Stimulated activated naive CD8-positive, alpha-beta T cell treated with anti-CD3 and anti-CD28 coated beads, Interleukin-15, amount 100 ng/mL, for 72 hours (primary cell): Measurements from ENCODE around the gene RFFL.
"Not testable (repeated sequence)": the region's sequence is repeated elsewhere in the genome, so short reads cannot be mapped to it uniquely, and the experiment has no call there.

ENCODE experiments used
- ATAC-seq: fragments of 150-1000 bp; cut with Tn5 transposase; 2 replicates; pipeline ENCODE4 v1.10.0; 2021; ENCODE audit warnings: mild to moderate bottlenecking, moderate library complexity
- DNase-seq, 2 donors: peaks; one replicate each; pipeline ENCODE4 v3.0.0; 2021 to 2022
- H3K27ac Mint-ChIP-seq, 2 donors: one replicate each; pipeline ENCODE4 v1.8.0; 2022; ENCODE audit warnings: mild to moderate bottlenecking in 2 of 2, mixed read lengths in 2 of 2, moderate library complexity in 2 of 2
- H3K27me3 Mint-ChIP-seq: one replicate; pipeline ENCODE4 v1.8.0; 2022; ENCODE audit warnings: mixed read lengths
- H3K4me1 Mint-ChIP-seq: one replicate; pipeline ENCODE4 v1.8.0; 2022; ENCODE audit warnings: mild to moderate bottlenecking, mixed read lengths
- H3K4me3 Mint-ChIP-seq, 2 donors: one replicate each; pipeline ENCODE4 v1.8.0; 2022; ENCODE audit warnings: mild to moderate bottlenecking in 2 of 2, mixed read lengths in 2 of 2, moderate library complexity in 1 of 2
- H3K9me3 Mint-ChIP-seq, 2 donors: one replicate each; pipeline ENCODE4 v1.8.0; 2022; ENCODE audit warnings: mixed read lengths in 2 of 2

Gene RFFL, protein sequence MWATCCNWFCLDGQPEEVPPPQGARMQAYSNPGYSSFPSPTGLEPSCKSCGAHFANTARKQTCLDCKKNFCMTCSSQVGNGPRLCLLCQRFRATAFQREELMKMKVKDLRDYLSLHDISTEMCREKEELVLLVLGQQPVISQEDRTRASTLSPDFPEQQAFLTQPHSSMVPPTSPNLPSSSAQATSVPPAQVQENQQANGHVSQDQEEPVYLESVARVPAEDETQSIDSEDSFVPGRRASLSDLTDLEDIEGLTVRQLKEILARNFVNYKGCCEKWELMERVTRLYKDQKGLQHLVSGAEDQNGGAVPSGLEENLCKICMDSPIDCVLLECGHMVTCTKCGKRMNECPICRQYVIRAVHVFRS

DNA sequence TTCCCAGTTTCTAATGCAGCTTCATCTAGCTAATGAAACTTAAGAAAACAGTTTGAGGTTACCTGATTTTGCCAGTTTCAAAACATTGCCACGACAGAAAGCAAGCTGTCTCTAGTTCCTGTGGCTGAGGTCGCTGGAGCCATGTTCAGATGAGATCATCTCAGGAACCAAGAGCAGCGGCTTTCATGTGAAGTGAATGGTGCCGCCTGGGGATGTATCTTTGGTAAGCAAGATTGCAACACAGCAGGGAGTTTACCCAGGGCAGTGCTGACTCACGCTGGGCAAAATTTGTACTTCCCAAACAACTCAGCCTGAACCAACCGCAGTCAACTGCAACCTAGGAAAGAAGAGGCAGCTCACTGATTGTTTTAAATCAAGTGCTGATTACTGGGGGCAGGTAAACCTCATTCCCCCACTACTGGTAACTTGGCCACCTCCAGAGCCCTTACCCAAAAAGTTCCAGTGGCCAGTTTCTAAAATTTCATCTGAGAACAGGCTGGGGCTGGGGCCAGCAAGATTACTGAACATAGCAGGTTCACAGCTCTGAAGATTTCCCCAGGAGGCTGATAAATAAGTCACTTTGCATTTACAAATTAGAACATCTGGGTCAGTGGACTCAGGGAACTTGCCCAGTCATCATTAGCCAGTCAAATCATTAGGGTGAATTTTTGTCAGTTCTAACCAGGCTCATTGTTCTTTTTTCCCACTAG, at the start of gene RFFL:
Gene RFFL (minus strand): TSS at position 194 of the 710 bp plus-strand sequence. CDS start 37,154 bp downstream, outside the sequence.
- peaks cover 69% of the 10 kb centered on the region for H3K4me1 Mint-ChIP-seq
- ATAC-seq: peak; percentile 99

DNA sequence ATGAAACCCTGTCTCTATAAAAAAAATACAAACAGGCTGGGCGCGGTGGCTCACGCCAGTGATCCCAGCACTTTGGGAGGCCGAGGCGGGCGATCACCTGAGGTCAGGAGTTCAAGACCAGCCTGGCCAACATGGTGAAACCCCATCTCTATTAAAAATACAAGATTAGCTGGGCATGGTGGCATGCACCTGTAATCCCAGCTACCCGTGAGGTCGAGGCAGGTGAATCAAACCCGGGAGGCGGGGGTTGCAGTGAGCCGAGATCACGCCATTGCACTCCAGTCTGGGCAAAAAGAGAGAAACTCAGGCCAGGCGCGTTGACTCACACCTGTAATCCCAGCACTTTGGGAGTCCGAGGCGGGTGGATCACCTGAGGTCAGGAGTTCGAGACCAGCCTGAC, 47.3 kb upstream of the RFFL start:
- H3K9me3 Mint-ChIP-seq, H3K27ac Mint-ChIP-seq, H3K4me3 Mint-ChIP-seq, DNase-seq, ATAC-seq, H3K27me3 Mint-ChIP-seq: not testable (repeated sequence)
- H3K4me1 Mint-ChIP-seq: peaks cover 11% of the 10 kb centered on the region

More for the DNA sequence above, at the start of gene RFFL:
- Mint-ChIP-seq H3K4me3 (peak within 1 kb of the TSS; percentile 56 to 63), H3K27me3 (no peaks in the 10 kb centered on the region), H3K9me3 (no peaks in the 10 kb centered on the region), H3K27ac (peak within 1 kb of the TSS; percentile 77 to 94)
- peak; percentile 83 to 94 for DNase-seq

DNA sequence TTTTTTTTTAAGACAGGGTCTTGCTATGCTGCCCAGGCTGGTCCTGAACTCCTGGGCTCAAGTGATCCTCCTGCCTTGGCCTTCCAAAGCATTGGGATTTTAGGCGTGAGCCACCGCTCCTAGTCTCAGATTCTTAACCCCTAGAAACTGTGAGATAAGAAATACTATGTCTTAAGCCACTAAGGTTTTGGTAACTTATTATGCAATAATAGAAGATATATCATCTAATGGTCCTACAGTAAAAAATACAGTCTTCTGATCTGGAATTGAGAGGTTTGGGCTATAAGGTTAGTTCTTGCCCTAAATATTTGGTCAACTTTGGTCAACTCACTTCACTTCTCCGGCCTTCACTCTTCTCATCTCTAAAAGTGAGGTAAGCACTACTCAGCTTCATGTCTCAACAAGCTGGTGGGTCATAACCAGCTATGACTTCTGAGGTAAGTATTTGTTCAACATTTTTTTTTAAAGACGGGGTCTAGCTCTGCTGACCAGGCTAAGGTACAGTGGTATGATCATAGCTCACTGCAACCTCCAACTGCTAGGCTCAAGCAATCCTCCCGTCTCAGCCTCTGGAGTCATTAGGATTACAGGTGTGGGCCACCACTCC, 41.4 kb upstream of the RFFL start:
- H3K9me3 Mint-ChIP-seq: no peaks in the 10 kb centered on the region
- H3K27me3 Mint-ChIP-seq: no peaks in the 10 kb centered on the region
- no peak overlapping the region for H3K4me3 Mint-ChIP-seq
- H3K27ac Mint-ChIP-seq: no peak overlapping the region
- H3K4me1 Mint-ChIP-seq: peaks cover 12% of the 10 kb centered on the region
- ATAC-seq: no peak
- no peak for DNase-seq

DNA sequence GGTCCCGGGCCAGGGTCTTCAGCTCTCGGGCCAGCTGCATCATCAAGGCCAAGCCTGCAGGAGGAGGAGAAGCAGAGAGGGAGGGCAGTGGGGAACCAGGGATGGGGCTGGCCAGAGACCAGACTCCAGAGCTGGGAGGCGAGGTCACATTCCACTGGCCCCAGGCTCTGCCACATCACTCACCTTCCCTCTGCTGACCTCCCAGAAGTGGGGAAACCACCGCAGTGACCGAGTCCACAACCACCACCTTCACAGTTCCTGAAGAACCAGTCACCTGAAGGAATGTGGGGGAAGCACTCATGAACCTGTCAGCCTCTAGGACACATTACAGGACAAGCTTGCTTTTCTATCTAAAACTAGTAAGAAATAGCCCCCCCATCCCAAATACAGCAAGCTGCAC, 39.8 kb upstream of the RFFL start:
- Mint-ChIP-seq H3K27ac (peak overlapping the region in 1 of 2 donors; percentile 59), H3K4me3 (no peak overlapping the region), H3K9me3 (no peaks in the 10 kb centered on the region), H3K4me1 (peaks cover 12% of the 10 kb centered on the region), H3K27me3 (no peaks in the 10 kb centered on the region)
- ATAC-seq (no peak), DNase-seq (no peak)

DNA sequence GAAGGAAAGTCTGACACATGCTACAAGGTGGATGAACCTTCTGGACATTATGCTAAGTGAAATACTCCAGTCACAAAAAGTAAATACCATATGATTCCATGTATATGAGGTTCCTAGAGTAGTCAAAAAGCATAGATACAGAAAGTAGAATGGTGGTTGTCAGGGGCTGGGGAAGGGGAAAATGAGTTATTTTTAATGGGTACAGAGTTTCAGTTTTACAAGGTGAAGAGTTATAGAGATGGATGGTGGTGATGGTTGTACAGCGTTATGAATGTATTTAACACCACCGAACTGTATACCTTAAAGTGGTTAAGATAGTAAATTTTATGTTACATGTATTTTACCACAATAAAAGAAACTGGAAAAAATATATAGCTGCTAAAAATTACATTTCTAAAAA, 38.2 kb upstream of the RFFL start:
- DNase-seq: no peak
- H3K27ac Mint-ChIP-seq: no peak overlapping the region
- ATAC-seq: peak; percentile 67
- no peaks in the 10 kb centered on the region for H3K9me3 Mint-ChIP-seq
- H3K27me3 Mint-ChIP-seq: no peaks in the 10 kb centered on the region
- H3K4me3 Mint-ChIP-seq: no peak overlapping the region
- H3K4me1 Mint-ChIP-seq: peaks cover 18% of the 10 kb centered on the region

DNA sequence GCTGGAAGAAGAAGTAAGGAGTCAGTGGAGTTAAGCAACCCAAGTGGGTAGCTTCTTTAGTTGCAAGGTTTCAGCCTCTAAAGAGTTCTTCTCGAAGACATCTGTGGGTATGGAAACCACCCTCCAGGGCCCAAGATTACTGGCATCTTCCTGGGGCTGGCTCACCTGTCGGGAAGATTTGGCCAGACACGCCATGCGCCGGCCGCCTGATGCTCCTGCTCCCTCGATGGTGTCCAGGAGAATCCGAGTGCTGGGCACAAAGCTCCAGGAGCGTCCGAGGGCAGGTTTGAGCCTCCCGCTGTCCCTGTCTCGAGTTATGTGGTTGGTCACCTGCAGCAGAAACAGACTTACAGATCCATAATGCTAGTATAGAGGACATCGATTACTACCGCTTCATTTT, 37.5 kb upstream of the RFFL start:
- ATAC-seq: no peak
- Mint-ChIP-seq H3K4me3 (no peak overlapping the region), H3K9me3 (no peaks in the 10 kb centered on the region), H3K4me1 (peaks cover 18% of the 10 kb centered on the region), H3K27me3 (no peaks in the 10 kb centered on the region), H3K27ac (peak overlapping the region in 1 of 2 donors; percentile 8)
- no peak for DNase-seq

DNA sequence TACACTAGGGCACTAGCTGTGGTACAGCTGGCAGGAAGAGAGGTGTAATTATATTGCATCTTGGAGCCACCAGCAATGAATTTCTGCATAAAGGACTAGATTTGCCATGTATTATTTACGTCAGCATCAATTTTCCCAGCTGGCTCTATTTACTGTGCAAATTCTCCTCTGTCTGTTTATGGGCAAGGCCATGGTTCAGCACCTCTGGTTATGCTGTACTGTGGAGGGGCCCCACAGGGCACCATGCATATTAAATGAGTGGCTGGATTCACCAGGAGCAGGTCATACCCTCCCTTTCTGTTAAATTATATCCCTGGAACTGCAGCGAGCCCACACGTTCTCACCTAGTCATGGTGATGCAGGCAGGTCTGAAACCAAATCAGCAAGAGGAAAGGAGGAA, 36.4 kb upstream of the RFFL start:
- ATAC-seq (no peak), DNase-seq (no peak)
- Mint-ChIP-seq H3K4me1 (peaks cover 18% of the 10 kb centered on the region), H3K4me3 (no peak overlapping the region), H3K27me3 (no peaks in the 10 kb centered on the region), H3K9me3 (no peaks in the 10 kb centered on the region), H3K27ac (no peak overlapping the region)

DNA sequence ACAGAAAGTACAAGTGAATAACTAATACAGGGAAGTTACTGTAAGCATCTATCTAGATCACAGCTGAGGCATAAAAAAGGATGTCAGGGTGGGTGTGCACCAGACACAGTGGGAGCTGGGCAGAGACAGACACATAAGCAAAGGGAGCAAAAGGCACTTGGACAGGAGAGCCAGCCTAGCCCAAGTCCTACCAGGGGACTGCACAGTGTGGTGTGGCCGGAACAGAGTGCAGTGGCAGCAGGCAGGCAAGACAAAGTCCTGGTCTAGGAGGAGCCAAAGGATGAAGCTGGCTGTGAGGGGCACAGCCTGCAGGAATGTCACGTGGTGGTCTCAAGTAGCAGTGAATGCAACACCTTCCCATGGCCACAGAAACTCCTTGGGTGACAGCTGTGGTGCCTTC, 34.3 kb upstream of the RFFL start:
- ATAC-seq (no peak), DNase-seq (no peak)
- Mint-ChIP-seq H3K9me3 (no peaks in the 10 kb centered on the region), H3K4me1 (peaks cover 18% of the 10 kb centered on the region), H3K27ac (no peak overlapping the region), H3K27me3 (no peaks in the 10 kb centered on the region), H3K4me3 (no peak overlapping the region)

DNA sequence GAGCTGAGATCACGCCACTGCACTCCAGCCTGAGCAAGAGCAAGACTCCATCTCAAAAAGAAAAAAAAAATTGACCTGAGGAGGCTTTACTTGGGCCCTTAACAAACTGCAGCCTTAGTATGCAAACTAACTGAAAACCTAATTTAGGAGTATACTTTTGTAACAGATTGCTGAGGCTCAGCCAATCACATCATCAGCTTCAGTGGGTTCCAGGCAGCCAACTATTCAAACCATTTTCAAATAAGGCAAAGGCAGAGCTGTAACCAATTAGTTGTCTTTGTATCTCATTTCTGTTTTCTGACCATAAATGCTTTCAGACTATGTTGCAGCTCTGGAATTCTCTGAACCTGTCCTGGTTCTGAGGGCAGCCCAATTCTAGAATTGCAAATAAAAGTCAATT, 32.2 kb upstream of the RFFL start:
- Mint-ChIP-seq H3K9me3 (no peaks in the 10 kb centered on the region), H3K27me3 (no peaks in the 10 kb centered on the region), H3K4me1 (peaks cover 13% of the 10 kb centered on the region), H3K27ac (no peak overlapping the region), H3K4me3 (no peak overlapping the region)
- DNase-seq (no peak), ATAC-seq (no peak)

DNA sequence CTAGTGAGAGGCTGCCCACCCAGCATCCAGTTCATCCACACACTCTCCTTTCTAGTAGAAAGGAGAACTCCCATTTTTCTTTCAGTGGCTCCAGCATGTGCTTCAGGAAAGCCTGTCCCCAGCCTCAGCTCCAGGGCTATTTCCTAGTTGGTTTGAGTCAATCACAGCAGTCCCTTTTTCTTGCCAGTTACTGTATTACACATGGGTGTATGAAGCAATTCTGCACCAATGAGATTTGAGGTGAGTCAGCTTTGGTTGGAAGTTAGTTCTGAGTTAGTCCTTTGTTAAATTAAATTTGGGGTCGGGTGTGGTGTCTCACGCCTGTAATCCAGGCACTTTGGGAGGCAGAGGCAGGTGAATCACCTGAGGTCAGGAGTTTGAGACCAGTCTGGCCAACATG, 31.4 kb upstream of the RFFL start:
- DNase-seq: no peak
- H3K9me3 Mint-ChIP-seq: no peaks in the 10 kb centered on the region
- no peak overlapping the region for H3K27ac Mint-ChIP-seq
- H3K4me3 Mint-ChIP-seq: no peak overlapping the region
- no peak for ATAC-seq
- H3K27me3 Mint-ChIP-seq: no peaks in the 10 kb centered on the region
- peaks cover 21% of the 10 kb centered on the region for H3K4me1 Mint-ChIP-seq

DNA sequence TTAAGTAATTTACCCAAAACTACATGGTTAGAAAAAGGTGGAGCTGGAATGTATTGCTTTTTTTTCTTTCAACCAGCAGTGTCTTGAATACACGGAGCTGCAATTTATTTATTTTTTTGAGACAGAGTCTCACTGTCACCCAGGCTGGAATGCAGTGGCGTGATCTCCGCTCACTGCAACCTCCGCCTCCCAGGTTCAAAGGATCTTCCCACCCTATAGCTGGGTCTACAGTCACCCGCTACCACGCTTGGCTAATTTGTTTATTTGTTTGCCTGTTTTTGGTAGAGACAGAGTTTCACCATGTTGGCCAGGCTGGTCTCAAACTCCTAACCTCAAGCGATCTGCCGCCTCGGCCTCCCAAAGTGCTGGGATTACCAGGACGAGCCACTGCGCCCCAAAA, 27.2 kb upstream of the RFFL start:
- not testable (repeated sequence) for H3K27ac Mint-ChIP-seq, H3K9me3 Mint-ChIP-seq, ATAC-seq, DNase-seq, H3K27me3 Mint-ChIP-seq
- H3K4me1 Mint-ChIP-seq: peaks cover 51% of the 10 kb centered on the region
- peak overlapping the region; percentile 26 to 42 for H3K4me3 Mint-ChIP-seq

DNA sequence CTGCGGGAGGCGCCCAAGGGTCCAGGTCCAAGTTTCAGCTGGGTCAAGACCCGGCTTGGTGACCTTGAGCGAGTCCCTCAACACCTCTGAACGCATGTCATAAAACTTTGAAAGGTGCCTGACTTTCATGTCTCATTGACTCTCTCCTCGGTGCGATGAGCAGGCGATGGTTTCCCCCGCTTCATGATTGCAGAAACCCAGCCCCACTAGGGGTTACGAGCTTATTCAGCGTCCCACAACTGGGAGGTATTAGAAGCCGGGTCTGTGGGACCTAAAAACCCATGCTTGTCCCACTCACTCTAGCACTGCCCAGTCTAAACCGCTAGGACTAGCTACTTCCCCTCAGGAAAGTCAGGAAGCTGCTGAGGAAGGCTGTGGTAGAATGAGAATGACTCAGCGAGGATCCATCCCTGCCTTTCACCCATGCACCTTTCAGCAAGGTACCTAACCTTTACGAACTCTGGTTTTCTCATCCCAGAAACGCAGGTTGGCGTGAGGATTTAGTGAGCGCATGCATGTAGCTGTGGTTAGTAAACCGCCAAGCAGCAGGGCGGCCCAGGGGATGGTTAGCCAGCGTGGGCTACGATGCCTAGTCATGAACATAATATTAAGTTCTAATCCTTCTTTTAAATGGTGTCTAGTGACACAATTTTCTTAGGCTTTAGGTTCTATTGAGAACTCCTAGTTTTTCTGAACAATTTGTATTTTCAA, 26.2 kb upstream of the RFFL start:
- DNase-seq: peak in 1 of 2 donors; percentile 44
- Mint-ChIP-seq H3K27me3 (no peaks in the 10 kb centered on the region), H3K4me1 (peaks cover 60% of the 10 kb centered on the region), H3K4me3 (peak overlapping the region; percentile 87 to 88), H3K9me3 (no peaks in the 10 kb centered on the region), H3K27ac (peak overlapping the region; percentile 92 to 94)
- ATAC-seq: peak; percentile 45

DNA sequence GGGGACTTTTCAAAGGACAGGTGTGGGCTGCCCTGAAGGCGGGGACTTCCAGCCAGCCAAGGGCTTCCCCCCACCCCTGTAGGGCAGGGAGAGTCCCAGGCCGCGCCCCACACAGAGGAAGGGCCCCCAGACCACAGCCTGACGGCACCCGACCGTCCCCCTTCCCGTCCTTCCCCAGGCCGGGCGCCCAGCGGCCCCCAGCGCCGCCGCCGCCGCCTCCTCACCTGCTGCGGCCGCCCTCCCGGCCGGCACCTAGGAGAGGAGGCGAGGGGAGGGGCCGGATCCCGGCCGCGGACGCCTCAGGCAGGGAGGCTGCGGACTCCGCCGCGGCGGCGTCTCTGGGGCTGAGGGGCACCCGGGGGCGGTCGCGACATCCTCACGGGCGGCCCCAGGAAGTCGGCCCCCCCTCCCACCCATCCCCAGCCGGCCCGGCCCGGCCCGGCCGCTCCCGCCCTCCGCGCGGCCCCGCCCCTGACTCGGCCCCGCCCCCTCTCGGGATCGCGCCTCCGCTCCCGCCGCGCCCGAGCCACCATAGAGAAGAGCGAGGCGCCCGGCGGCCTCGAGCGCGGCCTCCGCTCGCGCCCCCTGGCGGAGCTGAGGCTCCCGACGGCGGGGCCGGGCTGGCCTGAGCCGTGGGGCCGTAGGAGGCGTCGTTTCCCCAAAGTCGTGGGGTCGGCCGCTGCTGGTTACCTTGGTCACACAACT, 25.5 kb upstream of the RFFL start:
- DNase-seq (peak; percentile 94), ATAC-seq (peak; percentile 89)
- H3K4me1 Mint-ChIP-seq: peaks cover 67% of the 10 kb centered on the region
- H3K27ac Mint-ChIP-seq: peak overlapping the region; percentile 94 to 98
- no peaks in the 10 kb centered on the region for H3K9me3 Mint-ChIP-seq
- peak overlapping the region; percentile 95 to 96 for H3K4me3 Mint-ChIP-seq
- H3K27me3 Mint-ChIP-seq: no peaks in the 10 kb centered on the region

DNA sequence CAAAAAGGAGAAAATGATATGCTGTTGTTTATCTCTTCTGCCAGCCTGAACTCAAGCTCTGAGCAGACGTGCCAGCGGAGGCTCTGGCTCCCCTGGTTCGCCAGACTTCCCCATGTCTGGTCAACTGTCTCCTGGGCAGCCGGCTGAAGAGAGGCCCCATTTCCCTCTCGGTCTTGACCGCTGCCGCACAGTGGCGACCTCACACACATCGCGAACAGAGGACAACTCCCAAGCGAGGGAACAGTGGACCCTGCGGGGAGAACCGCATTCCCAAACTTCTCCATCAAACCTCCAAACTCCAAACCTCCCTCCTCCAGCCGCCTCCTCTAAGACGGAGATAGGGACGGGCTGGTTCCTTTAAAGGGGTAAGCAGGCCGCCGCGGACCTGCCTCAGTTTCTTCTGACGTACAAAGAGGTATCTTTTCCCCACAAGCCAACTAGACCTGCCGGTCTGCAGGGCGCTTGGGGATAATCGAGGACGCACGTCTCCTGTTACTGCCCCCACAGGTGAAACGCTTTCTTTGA, 24.9 kb upstream of the RFFL start:
- H3K27ac Mint-ChIP-seq: peak overlapping the region; percentile 93 to 98
- H3K4me1 Mint-ChIP-seq: peaks cover 74% of the 10 kb centered on the region
- peak in 1 of 2 donors; percentile 57 for DNase-seq

More for the DNA sequence above, 24.9 kb upstream of the RFFL start:
- Mint-ChIP-seq H3K27me3 (no peaks in the 10 kb centered on the region), H3K9me3 (no peaks in the 10 kb centered on the region), H3K4me3 (peak overlapping the region; percentile 95 to 96)
- peak; percentile 19 for ATAC-seq
